ENCODE measurements around the gene RGMB.

DNA sequence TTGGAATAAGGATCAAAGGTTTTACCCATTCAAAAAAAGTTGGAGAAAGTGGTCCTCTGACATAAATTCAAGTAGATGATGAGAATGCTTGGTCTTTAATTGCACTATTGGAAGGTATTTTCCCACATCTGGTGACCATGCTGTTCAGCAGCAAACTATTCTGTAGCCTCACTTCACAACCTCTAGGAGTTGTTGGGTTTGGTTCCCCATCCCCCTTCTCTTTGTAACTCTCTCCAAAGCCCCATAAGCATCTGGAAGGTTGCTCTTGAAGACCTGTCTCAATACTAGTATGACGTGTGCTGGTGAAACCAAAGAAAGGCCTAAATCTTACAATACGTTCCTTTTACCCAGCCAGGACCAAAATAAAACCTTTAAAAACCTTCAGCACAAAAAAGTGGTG lies 8.5 kb downstream of the RGMB start:
- TF ChIP-seq, protein P1, sequence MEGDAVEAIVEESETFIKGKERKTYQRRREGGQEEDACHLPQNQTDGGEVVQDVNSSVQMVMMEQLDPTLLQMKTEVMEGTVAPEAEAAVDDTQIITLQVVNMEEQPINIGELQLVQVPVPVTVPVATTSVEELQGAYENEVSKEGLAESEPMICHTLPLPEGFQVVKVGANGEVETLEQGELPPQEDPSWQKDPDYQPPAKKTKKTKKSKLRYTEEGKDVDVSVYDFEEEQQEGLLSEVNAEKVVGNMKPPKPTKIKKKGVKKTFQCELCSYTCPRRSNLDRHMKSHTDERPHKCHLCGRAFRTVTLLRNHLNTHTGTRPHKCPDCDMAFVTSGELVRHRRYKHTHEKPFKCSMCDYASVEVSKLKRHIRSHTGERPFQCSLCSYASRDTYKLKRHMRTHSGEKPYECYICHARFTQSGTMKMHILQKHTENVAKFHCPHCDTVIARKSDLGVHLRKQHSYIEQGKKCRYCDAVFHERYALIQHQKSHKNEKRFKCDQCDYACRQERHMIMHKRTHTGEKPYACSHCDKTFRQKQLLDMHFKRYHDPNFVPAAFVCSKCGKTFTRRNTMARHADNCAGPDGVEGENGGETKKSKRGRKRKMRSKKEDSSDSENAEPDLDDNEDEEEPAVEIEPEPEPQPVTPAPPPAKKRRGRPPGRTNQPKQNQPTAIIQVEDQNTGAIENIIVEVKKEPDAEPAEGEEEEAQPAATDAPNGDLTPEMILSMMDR (IDR thresholded peaks at IDR 0.05): no peak
- TF ChIP-seq POLR2A (IDR thresholded peaks at IDR 0.05) (no peak), POLR2AphosphoS5 (IDR thresholded peaks at IDR 0.05) (no peak), EP300 (IDR thresholded peaks at IDR 0.05) (no peak)

Data from gastroesophageal sphincter (tissue), 3 donors.